Parathyroid adenoma (tissue), 2 donors: ENCODE data around the gene ACBD3.
A peak's percentile ranks its signal among the peaks of the same experiment; 100 is the strongest.

Experiments used
- H2AFZ ChIP-seq: fragments of 300-600 bp; sonication (generic); one replicate; pipeline ENCODE4 v1.7.0; 2017; ENCODE audit warnings: antibody characterized with exemption, mild to moderate bottlenecking
- H3K27ac ChIP-seq: fragments of 300-600 bp; sonication (generic); one replicate; pipeline ENCODE4 v1.7.0; 2017
- H3K27me3 ChIP-seq: fragments of 300-600 bp; sonication (generic); one replicate; pipeline ENCODE4 v1.7.0; 2017; ENCODE audit warnings: low read length; ENCODE audit not compliant: control insufficient read depth, insufficient read depth
- H3K36me3 ChIP-seq: fragments of 300-600 bp; sonication (generic); one replicate; pipeline ENCODE4 v1.7.0; 2017; ENCODE audit warnings: low read length; ENCODE audit not compliant: control insufficient read depth, insufficient read depth
- H3K4me1 ChIP-seq: fragments of 300-600 bp; sonication (generic); one replicate; pipeline ENCODE4 v1.7.0; 2017; ENCODE audit warnings: control low read depth
- H3K4me2 ChIP-seq: fragments of 300-600 bp; sonication (generic); one replicate; pipeline ENCODE4 v1.7.0; 2017; ENCODE audit warnings: low read length
- H3K4me3 ChIP-seq: fragments of 300-600 bp; sonication (generic); one replicate; pipeline ENCODE4 v1.7.0; 2017; ENCODE audit warnings: low read depth, low read length
- H3K79me2 ChIP-seq: fragments of 300-600 bp; sonication (generic); one replicate; pipeline ENCODE4 v1.7.0; 2017; ENCODE audit warnings: control low read depth
- H3K9ac ChIP-seq: fragments of 300-600 bp; sonication (generic); one replicate; pipeline ENCODE4 v1.7.0; 2017; ENCODE audit warnings: mild to moderate bottlenecking
- H3K9me3 ChIP-seq: fragments of 300-600 bp; sonication (generic); one replicate; pipeline ENCODE4 v1.7.0; 2017; ENCODE audit warnings: low read length; ENCODE audit not compliant: control insufficient read depth
- TF ChIP-seq, protein P1 (sequence below): fragments of 300-600 bp; sonication (generic); IDR thresholded peaks from one replicate; pipeline ENCODE4 v1.7.0; 2017; ENCODE audit warnings: antibody characterized with exemption, mild to moderate bottlenecking
- donor health status: primary hyperparathyroidism.

The ACBD3 gene

DNA sequence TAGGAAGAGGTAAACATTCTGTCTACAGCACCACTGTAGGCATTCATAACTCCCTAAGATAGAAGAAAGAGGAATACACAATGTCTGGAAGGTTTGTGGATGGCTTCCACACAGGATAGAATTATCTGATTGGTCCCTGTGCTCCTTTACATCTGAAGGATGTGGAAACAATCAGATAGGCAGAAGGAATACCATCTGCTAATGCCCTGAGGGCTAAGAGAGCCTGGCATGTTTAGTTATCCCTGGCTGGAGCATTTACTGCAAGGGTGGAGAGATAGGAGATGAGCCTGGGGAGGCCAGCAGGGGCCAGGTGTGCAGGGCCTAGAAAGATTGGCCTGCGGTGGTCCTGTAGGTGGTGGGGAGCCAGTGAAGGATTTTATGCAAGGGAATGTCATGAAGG lies 8.6 kb upstream of the ACBD3 start:
- H2AFZ ChIP-seq, result no peak overlapping the region
- H3K27me3 ChIP-seq, result no peaks in the 10 kb centered on the region
- H3K79me2 ChIP-seq, result no peaks in the 10 kb centered on the region
- no peak overlapping the region for H3K27ac ChIP-seq
- H3K36me3 ChIP-seq, result no peaks in the 10 kb centered on the region
- H3K9me3 ChIP-seq, result no peaks in the 10 kb centered on the region
- no peaks in the 10 kb centered on the region for H3K4me1 ChIP-seq
- H3K4me2 ChIP-seq, result no peak overlapping the region
- H3K4me3 ChIP-seq, result no peak overlapping the region
- TF ChIP-seq, protein P1, sequence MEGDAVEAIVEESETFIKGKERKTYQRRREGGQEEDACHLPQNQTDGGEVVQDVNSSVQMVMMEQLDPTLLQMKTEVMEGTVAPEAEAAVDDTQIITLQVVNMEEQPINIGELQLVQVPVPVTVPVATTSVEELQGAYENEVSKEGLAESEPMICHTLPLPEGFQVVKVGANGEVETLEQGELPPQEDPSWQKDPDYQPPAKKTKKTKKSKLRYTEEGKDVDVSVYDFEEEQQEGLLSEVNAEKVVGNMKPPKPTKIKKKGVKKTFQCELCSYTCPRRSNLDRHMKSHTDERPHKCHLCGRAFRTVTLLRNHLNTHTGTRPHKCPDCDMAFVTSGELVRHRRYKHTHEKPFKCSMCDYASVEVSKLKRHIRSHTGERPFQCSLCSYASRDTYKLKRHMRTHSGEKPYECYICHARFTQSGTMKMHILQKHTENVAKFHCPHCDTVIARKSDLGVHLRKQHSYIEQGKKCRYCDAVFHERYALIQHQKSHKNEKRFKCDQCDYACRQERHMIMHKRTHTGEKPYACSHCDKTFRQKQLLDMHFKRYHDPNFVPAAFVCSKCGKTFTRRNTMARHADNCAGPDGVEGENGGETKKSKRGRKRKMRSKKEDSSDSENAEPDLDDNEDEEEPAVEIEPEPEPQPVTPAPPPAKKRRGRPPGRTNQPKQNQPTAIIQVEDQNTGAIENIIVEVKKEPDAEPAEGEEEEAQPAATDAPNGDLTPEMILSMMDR, result no peak
- no peak overlapping the region for H3K9ac ChIP-seq

DNA sequence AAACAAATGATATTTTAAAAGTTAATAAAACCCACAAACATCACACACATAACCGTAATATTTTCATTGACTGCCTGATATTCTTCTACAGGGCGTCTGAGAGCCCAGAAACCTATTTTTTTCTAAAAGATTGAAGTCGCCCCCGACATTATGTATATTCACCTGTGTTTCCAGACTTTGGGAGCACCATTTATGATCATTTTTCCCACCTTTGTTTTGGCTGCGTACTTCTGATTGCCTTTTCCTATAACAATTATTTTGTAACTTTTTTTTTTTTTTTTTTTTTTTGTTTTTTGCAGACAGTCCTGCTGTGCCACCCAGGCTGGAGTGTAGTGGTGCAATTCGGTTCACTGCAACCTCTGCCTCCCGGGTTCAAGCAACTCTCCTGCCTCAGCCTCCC lies 839 bp upstream of the ACBD3 start:
- peaks cover 20% of the 10 kb centered on the region for H3K79me2 ChIP-seq
- H3K27me3 ChIP-seq, result no peaks in the 10 kb centered on the region
- H3K27ac ChIP-seq, result peak overlapping the region; percentile 91
- TF ChIP-seq, protein P1, result no peak
- H3K36me3 ChIP-seq, result no peaks in the 10 kb centered on the region
- H3K9ac ChIP-seq, result no peak overlapping the region
- no peaks in the 10 kb centered on the region for H3K9me3 ChIP-seq
- peak overlapping the region; percentile 93 for H3K4me3 ChIP-seq
- peaks cover 2% of the 10 kb centered on the region for H3K4me1 ChIP-seq
- peak overlapping the region; percentile 95 for H3K4me2 ChIP-seq
- peak overlapping the region; percentile 99 for H2AFZ ChIP-seq

DNA sequence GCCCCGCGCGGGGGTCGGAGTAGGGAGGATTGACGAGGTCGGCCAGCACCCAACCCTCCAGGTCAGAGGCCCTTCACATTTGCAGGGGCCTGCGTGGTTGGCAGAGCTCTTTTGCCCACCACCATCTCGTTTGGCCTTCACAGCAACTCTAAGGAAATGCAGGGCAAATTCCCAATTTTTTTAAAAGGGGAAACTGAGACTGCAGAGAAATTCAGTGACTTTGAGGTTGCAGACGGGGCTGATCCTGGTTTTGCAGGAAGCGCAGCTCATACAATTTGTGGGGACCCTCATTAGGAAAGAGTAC lies 430 bp upstream of the ACBD3 start:
- Histone ChIP-seq H3K36me3 (no peaks in the 10 kb centered on the region), H3K4me3 (peak overlapping the region; percentile 93), H3K4me2 (peak overlapping the region; percentile 95), H3K9me3 (no peaks in the 10 kb centered on the region), H3K79me2 (peaks cover 23% of the 10 kb centered on the region), H2AFZ (peak overlapping the region; percentile 99), H3K27ac (peak overlapping the region; percentile 91), H3K27me3 (no peaks in the 10 kb centered on the region), H3K4me1 (peaks cover 2% of the 10 kb centered on the region), H3K9ac (peak overlapping the region; percentile 72)
- TF ChIP-seq, protein P1, result no peak

DNA sequence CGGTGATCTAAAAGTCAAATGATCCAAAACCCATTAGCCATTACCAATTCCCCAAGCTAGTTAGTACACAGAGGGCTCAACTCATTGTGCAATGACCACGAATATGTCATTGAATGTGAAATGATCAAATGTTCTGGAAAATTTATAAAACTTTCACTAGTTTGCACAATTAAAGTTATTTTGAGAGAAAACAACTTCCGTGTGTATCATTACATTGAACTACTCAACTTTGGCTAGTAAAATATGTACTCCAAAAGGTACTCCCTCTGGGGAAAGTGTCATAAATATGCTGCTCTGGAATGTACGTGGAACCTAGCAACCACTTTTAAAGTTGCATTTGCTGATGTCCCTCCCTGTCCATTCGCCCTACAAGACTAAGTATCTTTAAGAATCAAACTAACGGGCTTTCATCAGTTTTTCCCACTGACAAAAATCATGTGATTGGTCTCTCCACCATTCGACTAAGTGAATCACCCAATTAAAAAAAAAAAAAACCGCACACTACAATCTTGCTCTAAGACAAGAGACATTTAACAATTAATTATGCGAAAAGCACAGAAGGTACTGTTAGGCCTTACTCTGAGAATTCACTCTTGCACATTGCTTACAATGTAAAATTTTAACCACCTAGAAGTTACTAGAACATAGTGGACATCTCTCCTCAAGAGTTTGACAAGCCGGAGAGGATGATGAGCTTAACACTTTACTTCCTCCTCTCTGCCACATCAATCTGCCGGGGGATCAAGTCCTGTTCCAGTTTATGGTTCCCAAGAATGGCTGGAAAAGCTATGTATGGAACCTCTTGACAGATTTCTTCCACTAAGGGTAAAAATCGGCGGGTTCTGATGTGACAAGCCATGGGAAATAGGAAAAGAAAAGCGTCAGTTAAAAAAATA lies 1.2 kb downstream of the ACBD3 start:
- H3K9me3 ChIP-seq, result no peaks in the 10 kb centered on the region
- peak overlapping the region; percentile 99 for H2AFZ ChIP-seq
- peak overlapping the region; percentile 53 for H3K9ac ChIP-seq
- H3K4me3 ChIP-seq, result peak overlapping the region; percentile 93
- TF ChIP-seq, protein P1, result no peak
- no peaks in the 10 kb centered on the region for H3K27me3 ChIP-seq
- peak overlapping the region; percentile 95 for H3K4me2 ChIP-seq
- H3K27ac ChIP-seq, result peak overlapping the region; percentile 91
- H3K79me2 ChIP-seq, result peaks cover 26% of the 10 kb centered on the region
- peaks cover 2% of the 10 kb centered on the region for H3K4me1 ChIP-seq
- no peaks in the 10 kb centered on the region for H3K36me3 ChIP-seq
